Osteoblast (primary cell): ENCODE results near the gene FBXO21. TPM values are rescaled to one million over a fixed set of nuclear protein-coding genes. Genes with fewer than 3 reads are reported as not detected.

ENCODE experiments used
- DNase-seq: peaks from one replicate; pipeline ENCODE4 v3.0.0; 2011; ENCODE audit warnings: low spot score, mixed read lengths; ENCODE audit not compliant: insufficient read length; ENCODE audit errors: missing footprints
- H2AFZ ChIP-seq: 2 replicates; pipeline ENCODE4 v1.6.0; 2011; ENCODE audit warnings: mild to moderate bottlenecking, low read length
- H3K27ac ChIP-seq: 2 replicates; pipeline ENCODE4 v1.5.1; 2011; ENCODE audit warnings: mild to moderate bottlenecking, low read depth, low read length, moderate library complexity
- H3K27me3 ChIP-seq: 2 replicates; pipeline ENCODE4 v1.6.0; 2012; ENCODE audit warnings: mild to moderate bottlenecking, control low read depth, inconsistent platforms, low read length, moderate library complexity; ENCODE audit not compliant: insufficient read depth
- H3K36me3 ChIP-seq: 2 replicates; pipeline ENCODE4 v1.5.1; 2011; ENCODE audit warnings: mild to moderate bottlenecking, low read length, control low read depth, moderate library complexity; ENCODE audit not compliant: insufficient read depth
- H3K4me1 ChIP-seq: 2 replicates; pipeline ENCODE4 v1.5.1; 2011; ENCODE audit warnings: mild to moderate bottlenecking, low read length, control low read depth, moderate library complexity; ENCODE audit not compliant: insufficient read depth
- H3K4me2 ChIP-seq: 2 replicates; pipeline ENCODE4 v1.6.0; 2011; ENCODE audit warnings: mild to moderate bottlenecking, low read length; ENCODE audit not compliant: insufficient read depth
- H3K4me3 ChIP-seq: fragments of 200-600 bp; sonication (generic); 3 replicates; pipeline ENCODE4 v1.5.1; 2012; ENCODE audit warnings: mild to moderate bottlenecking, low read length, inconsistent platforms; ENCODE audit not compliant: insufficient read depth
- H3K79me2 ChIP-seq: 2 replicates; pipeline ENCODE4 v1.6.0; 2012; ENCODE audit warnings: mild to moderate bottlenecking, low read length, control low read depth, inconsistent platforms; ENCODE audit not compliant: insufficient read depth
- H3K9me3 ChIP-seq: 2 replicates; pipeline ENCODE4 v1.5.1; 2011; ENCODE audit warnings: low read depth, low read length, control low read depth
- H4K20me1 ChIP-seq: 2 replicates; pipeline ENCODE4 v1.6.0; 2012; ENCODE audit warnings: mild to moderate bottlenecking, low read length, control low read depth; ENCODE audit not compliant: insufficient read depth
- CTCF ChIP-seq: IDR thresholded peaks from 2 replicates; pipeline ENCODE4 v1.5.1; 2011; ENCODE audit warnings: mild to moderate bottlenecking, low read depth, low read length, moderate library complexity; ENCODE audit errors: extremely low read depth
- total RNA-seq: library from RNA; depleted of rRNA; stranded (reverse); fragments of >200 nt; gene quantifications from 2 replicates; pipeline ENCODE4 v1.2.3, GENCODE V29; 2012

Gene FBXO21
- total RNA-seq, 1 donor = 81.1 TPM

GRCh38 chr12:117102800-117103181 is 87.5 kb downstream of the FBXO21 start:
- Histone ChIP-seq H4K20me1 (no peaks in the 10 kb centered on the region), H3K4me3 (no peak overlapping the region), H3K4me1 (no peaks in the 10 kb centered on the region), H2AFZ (no peak overlapping the region), H3K27ac (no peak overlapping the region), H3K4me2 (no peak overlapping the region), H3K36me3 (no peaks in the 10 kb centered on the region), H3K79me2 (no peaks in the 10 kb centered on the region), H3K9me3 (no peaks in the 10 kb centered on the region), H3K27me3 (peaks cover 42% of the 10 kb centered on the region)
- DNase-seq = no peak
- no peak for TF ChIP-seq CTCF

GRCh38 chr12:117101953-117102799 is 88.1 kb downstream of the FBXO21 start:
- Histone ChIP-seq H2AFZ (no peak overlapping the region), H3K4me2 (no peak overlapping the region), H3K4me1 (no peaks in the 10 kb centered on the region), H3K9me3 (no peaks in the 10 kb centered on the region), H3K36me3 (no peaks in the 10 kb centered on the region), H3K27me3 (peaks cover 48% of the 10 kb centered on the region), H3K79me2 (no peaks in the 10 kb centered on the region), H4K20me1 (no peaks in the 10 kb centered on the region), H3K4me3 (no peak overlapping the region), H3K27ac (no peak overlapping the region)
- TF ChIP-seq CTCF = no peak
- no peak for DNase-seq

GRCh38 chr12:117100851-117101673 is 89.2 kb downstream of the FBXO21 start:
- no peaks in the 10 kb centered on the region for H4K20me1 ChIP-seq
- H3K79me2 ChIP-seq = no peaks in the 10 kb centered on the region
- DNase-seq = no peak
- no peak overlapping the region for H3K4me3 ChIP-seq
- H3K36me3 ChIP-seq = no peaks in the 10 kb centered on the region
- no peak overlapping the region for H3K4me2 ChIP-seq
- no peaks in the 10 kb centered on the region for H3K4me1 ChIP-seq
- H3K27me3 ChIP-seq = peaks cover 59% of the 10 kb centered on the region
- H3K9me3 ChIP-seq = no peaks in the 10 kb centered on the region
- no peak overlapping the region for H3K27ac ChIP-seq
- no peak for TF ChIP-seq CTCF
- H2AFZ ChIP-seq = no peak overlapping the region

GRCh38 chr12:117100251-117100650 is 90.0 kb downstream of the FBXO21 start:
- peak; percentile 46 for TF ChIP-seq CTCF
- Histone ChIP-seq H4K20me1 (no peaks in the 10 kb centered on the region), H3K79me2 (no peaks in the 10 kb centered on the region), H3K36me3 (no peaks in the 10 kb centered on the region), H3K27ac (no peak overlapping the region), H3K4me3 (no peak overlapping the region), H2AFZ (no peak overlapping the region), H3K4me2 (no peak overlapping the region), H3K4me1 (no peaks in the 10 kb centered on the region), H3K9me3 (no peaks in the 10 kb centered on the region), H3K27me3 (peaks cover 63% of the 10 kb centered on the region)
- peak; percentile 97 for DNase-seq
